HL-60/S4 treated with retinoic acid at 250 ng/mL for 4 days and 3 days (cell line): ENCODE results near the gene RMC1.
"Not testable (repeated sequence)": the region's sequence is repeated elsewhere in the genome, so short reads cannot be mapped to it uniquely, and the experiment has no call there.

Source experiments
- in situ Hi-C: fragments of 300-500 bp; cut with MboI; formaldehyde crosslinking; loops from 2 replicates; pipeline ENCODE4 v1.7.0; 2022; ENCODE audit warnings: low sequenced_read_pairs

The RMC1 gene

DNA sequence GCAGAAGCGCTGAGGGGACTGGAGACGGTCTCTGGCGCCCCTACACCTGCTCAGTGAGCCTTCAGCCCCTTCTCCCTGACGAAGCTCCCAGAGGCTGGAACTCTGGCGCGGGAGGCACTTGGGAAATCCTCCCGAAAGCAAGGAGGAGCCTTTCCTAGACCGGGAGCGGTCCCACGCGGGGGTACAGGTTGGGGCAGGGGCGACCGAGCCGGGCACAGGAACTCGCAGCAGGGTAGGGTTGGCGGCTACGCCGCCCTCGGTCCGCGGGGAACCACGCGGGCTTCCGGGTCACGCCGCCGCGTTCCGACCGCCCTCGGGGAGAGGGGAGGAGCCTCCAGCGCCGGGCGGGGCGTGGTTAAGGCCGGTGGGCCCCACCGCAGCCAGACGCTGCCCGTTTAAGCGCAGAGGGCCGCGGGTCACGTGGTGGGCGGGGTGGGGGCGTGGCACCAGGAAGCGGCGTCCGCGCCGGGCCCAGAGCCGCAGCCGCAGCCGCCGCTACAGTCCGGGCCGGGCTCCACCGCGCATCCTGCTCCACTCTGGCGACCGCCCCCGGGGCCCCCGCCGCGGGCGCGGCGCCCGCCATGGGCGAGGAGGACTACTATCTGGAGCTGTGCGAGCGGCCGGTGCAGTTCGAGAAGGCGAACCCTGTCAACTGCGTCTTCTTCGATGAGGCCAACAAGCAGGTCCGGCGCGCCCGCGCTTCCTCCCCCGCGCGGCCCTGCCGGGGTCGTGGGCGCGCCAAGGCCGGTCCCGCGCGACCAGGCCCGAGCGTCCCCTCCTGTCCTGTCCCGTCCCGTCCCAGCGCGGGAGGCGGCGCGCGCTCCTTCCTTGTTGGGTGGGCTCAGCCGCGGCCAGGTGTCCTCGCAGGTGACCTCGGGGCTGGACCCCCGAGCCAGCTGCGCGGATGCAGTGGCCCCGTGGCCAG, at the start of gene RMC1:
RMC1 (plus strand) TSS at position 474 of the 925 bp plus-strand sequence; CDS start at position 582, 108 bp downstream.
- in situ Hi-C loops: loop anchor here (25.0 kb wide), 1 partner anchor 309 kb away; no protein-coding TSS in a partner anchor

DNA sequence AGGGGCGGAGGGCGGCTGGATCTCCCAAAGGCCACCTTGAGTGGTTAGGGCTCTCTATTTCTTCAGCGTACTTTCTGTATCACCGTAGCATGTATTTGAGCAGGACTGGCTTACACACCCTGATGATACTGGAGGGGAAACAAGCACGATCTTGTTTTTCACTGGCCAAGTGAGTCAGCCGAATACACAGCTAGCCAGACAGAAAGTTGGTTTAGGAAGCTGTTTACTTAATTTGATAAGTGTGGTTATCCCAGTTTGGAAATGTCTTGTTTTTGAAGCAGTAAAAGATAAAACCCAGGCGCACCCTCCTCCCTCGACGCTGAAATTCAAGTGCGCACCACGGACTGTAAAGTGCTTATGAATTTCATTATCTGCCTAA, 49.6 kb upstream of the RMC1 start:
- in situ Hi-C loops: no loop called here

DNA sequence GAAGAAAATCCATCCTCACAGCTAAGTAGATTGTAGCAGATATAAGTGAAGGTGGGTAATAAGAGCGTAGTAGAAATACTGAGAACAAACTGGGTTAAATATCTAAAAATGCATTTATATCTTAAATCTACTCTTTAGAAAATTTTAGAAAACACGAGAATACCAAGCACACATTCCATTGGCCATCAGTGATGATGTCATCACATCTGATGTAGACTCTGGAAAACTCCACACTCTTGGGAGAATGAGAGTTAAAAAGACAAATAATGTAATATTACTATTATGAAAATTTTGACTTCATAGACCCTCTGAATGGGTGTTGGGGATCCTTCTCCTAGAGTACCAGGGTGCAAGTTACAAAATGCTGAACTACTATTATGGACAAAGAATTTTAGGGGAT, 46.5 kb upstream of the RMC1 start:
- in situ Hi-C loops: no loop called here

DNA sequence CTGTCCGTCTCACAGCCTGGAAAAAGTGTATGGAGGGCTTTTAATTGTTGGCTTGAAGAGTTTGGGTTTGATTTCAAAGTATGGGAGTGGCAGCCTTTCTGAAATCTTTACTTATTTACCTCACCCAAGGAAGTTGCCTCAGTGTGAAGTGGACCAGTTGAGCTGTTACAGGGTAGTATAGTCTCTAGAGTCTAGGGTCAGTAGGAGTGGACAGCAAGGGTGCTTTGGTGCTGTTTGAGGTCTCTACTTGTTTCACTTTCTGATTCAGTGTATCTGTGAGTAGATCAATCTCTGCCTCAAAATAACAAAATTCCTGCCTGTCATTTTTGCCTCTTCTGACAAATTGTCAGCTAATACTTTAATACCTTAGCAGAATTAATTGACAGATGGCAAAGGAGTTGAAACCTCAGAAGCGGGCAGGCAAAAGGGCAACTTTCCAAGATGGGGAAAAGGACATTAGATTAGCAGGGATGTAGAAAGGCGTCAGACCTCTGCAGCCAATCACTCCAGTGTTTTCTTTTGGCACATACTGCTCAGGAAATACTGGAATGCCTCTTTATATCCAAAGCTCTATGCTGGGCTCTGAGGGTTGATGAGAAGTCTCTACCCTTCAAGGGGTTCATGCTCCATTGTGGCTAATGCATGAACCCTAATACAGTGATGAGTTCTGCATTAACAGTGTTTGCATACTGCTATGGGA, 44.3 kb upstream of the RMC1 start:
- in situ Hi-C loops: no loop called here

DNA sequence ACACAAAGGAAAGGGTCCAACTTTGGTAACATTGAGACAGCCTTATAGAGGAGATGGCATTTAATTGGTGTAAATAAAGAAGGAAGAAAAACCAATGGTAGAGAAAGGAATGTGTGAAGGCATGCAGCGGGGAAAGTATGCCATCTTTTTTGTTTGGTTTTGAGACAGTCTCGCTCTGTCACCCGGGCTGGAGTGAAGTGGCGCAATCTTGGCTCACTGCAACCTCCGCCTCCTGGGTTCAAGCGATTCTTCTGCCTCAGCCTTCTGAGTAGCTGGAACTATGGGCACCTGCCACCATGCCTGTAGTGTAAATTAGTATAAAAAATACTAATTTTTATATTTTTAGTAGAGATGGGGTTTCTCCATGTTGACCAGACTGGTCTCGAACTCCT, 43.8 kb upstream of the RMC1 start:
- in situ Hi-C loops: no loop called here

DNA sequence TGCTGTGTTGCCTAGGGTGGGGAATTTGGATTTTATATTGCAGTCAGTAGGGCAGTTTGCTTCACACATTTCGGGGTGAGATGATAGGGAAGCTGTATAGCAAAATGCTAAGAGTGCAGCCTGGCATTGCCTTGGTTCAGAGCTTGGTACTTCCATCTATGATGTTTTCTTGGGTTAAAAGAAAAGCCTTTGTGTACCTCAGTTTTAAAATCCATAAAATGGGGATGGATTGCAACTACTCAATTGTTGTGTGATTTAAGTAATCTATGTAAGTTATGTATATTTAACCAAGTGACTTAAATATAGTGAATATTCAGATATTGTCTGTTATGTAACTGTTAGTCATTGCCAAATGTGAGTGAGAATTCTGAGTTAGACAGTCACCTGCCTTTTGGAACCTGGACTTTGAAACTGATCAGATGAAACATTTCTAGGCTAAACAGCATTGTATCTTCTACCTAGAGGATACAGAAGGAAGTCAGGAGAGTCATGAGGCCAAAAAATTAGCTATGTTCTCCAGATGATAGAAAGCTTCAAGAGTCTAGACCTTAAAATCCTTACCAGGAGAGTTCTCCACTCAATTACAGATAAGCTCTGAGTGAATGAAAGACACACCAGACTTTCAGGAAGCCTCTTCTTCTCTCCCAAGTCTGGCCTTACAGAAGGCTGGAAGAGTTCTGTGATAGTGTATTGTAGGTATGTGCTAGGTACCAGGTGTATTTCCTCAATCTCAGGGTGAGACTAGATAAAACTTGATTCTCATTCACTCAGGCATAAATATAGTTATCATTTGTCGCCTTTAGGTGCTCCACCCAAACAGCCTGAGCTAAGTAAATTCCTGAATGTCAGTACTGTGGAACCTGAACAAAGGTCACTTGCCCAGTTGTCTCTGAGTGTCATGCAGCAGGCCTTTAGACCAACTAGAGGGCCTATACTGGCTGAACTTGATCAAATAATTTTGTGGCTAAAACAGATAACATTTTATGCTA, 42.7 kb upstream of the RMC1 start:
- in situ Hi-C loops: no loop called here

DNA sequence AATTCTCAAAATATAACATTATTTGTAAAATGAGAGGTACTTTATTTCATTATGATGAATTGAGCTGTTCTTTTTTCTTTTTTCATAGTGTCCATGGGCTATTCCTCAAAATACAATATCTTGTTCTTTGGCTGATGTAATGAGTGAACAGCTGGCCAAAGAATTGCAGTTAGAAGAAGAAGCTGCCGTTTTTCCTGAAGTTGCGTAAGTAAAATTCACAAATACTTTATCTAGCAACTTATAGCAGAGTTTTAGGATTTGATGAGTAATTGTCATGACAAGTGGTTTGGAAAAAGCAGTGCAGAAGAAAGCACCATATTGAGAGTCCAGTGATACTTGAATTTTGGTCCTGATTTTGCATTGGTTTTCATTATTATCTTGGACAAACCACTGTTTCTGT, 40.4 kb upstream of the RMC1 start:
- in situ Hi-C loops: no loop called here

DNA sequence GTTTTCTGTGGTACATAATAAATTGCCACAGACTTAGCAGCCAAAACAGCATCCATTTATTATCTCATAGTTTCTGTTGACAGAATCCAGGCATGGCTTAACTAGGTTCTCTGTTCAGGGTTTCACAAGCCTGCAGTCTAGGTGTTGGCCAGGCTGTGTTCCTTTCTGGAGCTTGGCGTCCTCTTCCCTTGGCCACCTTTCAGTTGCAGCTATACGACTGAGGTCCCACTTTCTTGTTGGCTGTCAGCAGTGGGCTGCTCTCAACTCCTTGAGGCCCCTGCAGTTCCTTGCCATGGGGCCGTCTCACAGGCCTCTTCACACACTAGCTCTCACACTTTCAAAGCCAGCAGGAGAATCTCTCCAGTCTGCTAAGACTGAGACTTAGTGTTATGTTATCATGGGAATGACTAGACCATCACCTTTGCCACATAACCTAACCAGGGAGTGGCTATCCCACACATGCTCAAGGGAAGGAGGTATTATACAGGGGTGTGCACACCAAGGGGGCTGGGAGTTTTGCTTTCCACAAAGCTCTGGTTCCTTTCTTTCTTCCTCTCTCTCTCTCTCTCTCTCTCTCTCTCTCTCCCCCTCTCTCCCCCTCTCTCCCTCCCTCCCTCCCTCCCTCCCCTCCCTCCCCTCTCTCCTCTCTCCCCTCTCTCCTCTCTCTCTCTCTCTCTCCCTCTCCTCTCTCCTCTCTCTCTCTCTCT, 34.4 kb upstream of the RMC1 start:
- in situ Hi-C loops: no loop called here

DNA sequence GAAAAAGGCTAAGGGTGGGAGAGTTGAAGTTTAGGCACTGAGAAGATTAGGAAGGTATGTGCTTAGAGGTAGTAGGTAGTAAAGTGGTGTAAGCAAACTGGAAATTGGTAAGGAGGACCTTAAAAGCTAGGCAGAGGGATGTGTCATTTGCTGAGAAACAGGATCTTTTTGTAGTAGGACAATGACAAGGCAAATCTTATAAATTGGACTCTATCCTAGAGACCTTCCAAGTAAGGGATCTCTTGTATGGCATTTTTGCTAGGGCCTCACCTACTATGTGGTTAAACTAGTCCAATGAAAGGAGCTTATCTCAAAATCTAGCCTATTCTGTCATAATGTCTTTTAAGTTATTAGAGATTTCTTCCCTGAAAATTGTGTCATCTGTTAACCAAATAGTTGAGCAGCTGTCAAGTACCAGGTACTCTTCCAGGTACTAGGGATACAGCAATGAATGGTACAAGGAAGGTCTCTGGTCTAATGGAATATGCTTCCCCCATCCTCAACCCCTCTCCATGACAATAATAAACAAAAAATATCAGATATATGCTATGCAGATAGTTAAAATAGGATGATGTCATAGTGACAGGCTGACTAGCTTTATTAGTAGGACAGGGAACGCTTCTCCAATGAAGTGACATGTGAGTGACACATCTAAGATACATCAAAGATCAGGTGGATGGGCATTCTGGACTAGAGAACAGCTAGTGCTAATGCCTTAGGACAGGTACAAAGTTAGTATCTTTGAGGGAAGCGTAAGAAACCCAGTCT, 32.5 kb upstream of the RMC1 start:
- in situ Hi-C loops: no loop called here

DNA sequence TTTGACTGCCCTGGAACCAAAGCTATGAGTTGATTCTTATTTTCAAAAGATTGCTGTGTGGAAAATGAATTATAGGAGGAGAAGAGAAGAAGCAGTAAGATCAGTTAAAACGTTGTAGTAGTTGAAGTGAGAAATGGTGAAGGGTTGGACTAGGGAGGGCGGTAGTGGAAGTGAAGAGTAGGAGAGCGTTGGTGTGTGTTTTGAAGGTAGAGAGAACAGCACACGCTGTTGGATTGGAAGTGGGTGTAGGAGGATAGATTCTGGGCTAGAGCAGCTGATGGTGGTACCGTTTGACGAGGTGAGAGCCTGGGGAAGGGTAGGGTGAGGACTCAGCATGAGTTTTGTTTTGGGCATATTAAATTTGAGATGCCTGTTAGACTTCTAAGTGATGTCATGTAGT, 31.8 kb upstream of the RMC1 start:
- in situ Hi-C loops: no loop called here

DNA sequence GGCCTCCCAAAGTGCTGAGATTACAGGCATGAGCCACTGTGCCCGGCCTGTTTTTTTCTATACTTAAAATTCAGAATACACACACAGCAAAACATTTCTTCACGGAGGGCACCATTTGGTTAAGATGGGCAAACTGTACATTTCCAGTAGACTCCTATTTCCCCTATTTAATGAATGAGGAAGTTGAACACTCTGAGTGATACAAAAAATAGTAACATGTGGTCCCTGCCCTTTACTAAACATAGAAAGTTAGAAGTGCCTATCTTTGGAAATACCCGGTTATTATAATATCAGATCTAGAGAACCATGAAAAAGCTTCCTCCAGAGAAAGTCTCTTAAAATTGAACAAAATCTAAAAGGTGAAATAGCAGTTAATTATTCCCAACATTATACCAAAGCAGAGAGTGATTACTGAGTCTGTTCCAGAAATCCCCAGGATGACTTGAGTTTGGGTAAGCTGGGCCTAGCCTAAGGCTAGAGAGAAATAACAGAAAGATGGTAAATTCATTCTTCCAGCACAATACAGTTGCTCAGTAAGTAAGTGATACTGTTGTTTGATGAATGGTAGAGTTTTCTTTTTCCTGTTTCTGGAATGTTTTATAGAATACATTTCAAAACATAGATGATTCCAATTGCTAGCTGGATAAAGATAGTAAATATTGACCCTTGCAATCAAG, 23.3 kb upstream of the RMC1 start:
- in situ Hi-C loops: no loop called here

DNA sequence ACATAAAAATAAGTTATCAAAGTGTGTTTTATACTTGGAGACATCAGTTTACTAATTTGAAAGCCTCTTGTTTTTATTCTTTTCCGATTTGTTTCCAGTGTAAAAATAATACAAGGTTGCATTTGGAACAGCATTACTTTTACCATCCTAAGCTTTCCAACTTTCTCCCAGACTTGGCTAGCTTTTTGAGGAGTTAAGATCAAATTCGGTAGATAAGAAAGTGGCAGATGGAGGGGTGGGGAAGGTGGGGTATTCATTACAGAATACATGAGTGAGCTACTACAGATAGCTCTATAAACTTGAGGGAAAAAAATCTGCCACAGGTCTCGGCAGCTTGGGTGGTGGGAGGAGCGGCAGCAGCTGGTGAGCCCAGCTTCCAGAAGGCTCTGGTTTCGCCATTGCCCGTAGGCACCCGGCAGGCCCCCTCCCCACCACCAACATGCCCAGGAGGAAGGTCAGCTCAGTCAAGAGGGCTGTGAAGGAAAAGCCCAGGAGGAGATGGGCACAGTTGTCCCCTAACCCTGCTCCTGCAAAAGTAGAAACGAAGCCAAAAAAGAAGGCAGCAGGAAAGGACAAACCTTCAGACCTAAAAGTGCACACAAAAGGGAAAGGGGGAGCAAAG, 18.6 kb upstream of the RMC1 start:
- in situ Hi-C loops: no loop called here

DNA sequence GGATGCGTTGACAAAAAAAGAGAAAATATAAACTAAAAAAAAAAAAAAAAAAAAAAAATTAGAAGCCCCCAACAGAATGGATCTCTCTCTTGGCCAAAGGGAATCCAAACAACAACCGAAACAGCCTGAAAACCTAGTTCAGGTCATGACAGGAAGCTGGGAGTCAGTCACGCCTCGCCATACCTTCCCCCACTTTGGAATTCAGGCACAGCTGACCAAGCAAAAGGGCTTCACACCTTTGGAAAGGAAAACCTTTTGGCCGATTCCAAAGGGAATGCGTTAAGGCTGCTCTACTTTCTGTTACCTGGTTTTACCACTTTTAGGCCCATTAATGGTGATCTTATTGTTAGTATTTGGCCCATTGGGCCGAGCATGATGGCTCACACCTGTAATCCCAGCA, 17.9 kb upstream of the RMC1 start:
- in situ Hi-C loops: no loop called here

DNA sequence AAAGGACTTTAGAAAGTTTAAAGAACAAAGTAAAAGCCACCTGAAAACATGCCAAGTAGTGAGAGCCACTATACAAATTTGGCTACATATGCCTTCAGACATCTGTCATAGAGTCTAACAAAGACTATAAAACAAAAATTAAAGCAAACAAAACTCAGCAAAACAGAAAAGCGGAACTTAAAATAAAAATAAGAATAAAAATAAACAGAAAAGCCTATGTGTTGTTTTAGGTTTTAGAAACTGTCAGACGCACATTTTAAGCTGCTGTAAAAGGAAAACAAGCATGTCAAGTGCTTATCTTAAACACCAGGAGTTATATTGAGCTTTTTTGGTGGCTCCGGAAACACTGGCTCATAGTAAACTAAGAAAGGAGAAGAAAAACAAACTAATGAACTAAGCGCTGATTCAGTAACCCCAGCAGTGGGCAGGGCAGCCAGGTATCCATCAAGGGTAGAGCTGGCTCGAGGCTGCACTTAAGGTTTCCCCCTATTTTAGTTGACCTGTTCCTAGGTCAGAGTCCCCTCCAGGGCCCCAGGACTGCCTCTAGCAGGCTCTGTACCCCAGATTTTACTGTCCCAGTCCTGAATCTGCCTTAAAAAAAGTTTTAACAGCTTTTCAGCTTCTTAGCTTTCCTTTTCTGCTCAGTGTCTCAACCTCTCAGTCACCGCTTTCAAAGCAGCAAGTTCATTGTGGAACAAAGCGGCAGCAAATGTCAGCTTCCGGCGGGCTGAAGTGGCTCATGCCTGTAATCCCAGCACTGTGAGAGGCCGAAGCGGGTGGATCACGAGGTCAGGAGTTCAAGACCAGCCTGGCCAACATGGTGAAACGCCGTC, 15.4 kb upstream of the RMC1 start:
- in situ Hi-C loops: no loop called here

DNA sequence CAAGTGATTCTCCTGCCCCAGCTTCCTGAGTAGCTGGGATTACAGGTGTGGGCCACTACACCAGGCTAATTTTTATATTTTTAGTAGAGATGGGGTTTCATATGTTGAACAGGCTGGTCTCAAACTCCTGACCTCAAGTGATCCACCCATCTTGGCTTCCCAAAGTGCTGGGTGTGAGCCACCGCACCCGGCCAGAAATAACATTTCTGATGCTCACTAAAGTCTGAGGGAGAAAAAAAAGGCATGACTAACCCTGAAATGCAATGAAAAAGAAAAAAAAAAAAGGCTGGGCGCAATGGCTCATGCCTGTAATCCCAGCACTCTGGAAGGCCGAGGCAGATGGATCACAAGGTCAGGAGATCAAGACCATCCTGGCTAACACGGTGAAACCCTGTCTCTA, 13.7 kb upstream of the RMC1 start:
- in situ Hi-C loops: not testable (repeated sequence)

DNA sequence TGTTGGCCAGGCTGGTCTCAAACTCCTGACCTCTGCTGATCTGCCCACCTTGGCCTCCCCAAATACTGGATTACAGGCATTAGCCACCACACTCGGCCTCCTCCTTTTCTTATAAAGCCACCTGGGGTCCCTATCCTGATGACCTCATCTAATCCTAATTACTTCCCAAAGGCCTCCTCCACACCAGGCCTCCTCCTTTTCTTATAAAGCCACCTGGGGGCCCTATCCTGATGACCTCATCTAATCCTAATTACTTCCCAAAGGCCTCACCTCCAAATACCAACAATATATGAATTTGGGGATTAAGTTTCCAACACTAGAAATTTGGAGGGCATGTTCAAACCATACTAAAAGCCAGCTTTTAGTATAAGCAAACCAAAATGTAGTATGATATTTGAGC, 9.7 kb upstream of the RMC1 start:
- in situ Hi-C loops: no loop called here

DNA sequence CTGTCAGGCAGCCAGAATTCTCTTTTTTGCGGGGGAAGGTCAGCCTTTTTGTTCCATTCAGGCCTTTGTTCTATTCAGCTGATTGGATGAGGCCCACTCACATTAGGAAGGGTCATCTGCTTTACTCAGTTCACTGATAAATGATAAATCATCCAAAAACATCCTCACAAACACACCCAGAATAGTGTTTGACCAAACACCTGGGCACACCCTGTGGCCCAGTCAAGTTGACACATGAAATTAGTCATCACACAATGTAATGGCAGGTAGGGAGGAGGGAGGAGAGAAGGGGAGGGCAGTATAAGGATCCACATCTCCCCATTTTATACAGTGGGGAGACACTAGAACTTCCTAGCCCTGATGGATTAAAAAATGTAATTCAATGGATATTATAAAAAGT, 8.3 kb upstream of the RMC1 start:
- in situ Hi-C loops: no loop called here
